Coronary artery (tissue), 2 donors: ENCODE results near the gene MCOLN2.

Source experiments
- DNase-seq: peaks from one replicate; pipeline ENCODE4 v3.0.0-alpha.2; 2017; ENCODE audit warnings: low spot score
- H3K27ac ChIP-seq, 2 donors: fragments of 200-600 bp; sonication (generic); one replicate each; pipeline ENCODE4 v1.5.1; 2016 to 2019
- H3K4me3 ChIP-seq: fragments of 200-600 bp; sonication (generic); 2 replicates; pipeline ENCODE4 v1.5.1; 2016; ENCODE audit warnings: mild to moderate bottlenecking, moderate library complexity
- TF ChIP-seq, protein P1 (sequence below): fragments of 200-600 bp; sonication (generic); IDR thresholded peaks from one replicate; pipeline ENCODE4 v1.5.1; 2019; ENCODE audit warnings: antibody characterized with exemption

Gene MCOLN2

DNA sequence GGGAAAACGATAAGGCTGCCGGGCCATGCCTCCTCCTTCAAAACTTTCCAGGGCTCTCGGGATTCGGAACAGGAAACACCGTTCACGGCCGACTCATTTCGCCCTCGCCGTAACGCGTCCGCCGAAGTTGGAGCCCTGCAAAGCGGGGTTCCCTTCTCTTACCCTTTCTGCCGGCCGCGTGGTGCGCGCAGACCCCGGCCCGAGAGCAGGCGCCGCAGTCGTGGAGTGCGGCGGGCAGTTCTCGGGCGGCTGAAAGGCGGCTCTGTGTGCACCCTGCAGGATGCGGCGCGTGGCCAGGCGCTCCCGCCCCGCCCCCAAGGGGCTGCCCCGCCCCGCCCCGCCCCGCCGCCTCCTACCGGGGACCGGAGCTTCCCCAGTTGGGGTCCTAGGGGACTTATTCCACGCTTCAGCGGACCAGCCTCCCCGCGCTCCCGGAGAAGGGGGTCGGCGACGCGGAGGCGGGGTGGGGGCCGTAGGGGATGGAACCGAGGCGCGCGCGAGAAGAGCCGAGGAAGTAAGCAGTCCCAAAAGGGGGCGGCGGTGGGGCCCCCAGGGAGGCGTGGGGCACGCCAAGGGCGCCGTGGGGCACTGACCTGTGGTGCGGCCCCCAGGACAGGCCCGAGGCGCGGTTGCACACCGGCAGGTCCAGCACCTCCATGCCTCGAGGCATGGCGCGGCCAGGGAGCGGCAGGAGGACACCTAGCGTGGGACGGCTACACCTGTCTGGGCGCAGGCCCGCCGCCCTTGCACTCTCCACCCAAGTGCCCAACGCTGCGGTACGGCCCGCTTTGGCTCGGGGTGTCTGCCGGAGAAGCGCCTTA is at the start of gene MCOLN2:
MCOLN2 (minus strand) TSS at position 268 of the 821 bp plus-strand sequence; CDS start at position 27, 241 bp downstream.
- TF ChIP-seq, protein P1, sequence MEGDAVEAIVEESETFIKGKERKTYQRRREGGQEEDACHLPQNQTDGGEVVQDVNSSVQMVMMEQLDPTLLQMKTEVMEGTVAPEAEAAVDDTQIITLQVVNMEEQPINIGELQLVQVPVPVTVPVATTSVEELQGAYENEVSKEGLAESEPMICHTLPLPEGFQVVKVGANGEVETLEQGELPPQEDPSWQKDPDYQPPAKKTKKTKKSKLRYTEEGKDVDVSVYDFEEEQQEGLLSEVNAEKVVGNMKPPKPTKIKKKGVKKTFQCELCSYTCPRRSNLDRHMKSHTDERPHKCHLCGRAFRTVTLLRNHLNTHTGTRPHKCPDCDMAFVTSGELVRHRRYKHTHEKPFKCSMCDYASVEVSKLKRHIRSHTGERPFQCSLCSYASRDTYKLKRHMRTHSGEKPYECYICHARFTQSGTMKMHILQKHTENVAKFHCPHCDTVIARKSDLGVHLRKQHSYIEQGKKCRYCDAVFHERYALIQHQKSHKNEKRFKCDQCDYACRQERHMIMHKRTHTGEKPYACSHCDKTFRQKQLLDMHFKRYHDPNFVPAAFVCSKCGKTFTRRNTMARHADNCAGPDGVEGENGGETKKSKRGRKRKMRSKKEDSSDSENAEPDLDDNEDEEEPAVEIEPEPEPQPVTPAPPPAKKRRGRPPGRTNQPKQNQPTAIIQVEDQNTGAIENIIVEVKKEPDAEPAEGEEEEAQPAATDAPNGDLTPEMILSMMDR: no peak
- DNase-seq: no peak

DNA sequence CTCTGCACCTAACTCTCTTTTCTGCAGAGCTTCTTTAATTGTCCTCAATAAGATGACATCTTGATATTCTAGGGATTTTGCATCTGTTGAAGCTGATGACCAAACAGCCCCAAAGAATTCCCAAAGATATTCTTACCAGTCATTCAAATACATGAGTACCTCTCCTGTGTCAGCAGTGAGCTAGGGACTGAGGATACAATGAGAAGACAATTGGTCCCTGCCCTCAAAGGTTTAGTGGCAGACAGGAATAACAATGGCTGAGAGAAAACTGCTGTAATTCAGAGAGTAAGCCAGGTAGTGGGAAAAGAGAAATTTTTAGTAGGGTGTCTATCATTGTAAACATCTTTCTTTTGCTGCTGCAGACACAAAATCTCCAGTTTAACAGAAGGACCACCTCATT is 45.5 kb upstream of the MCOLN2 start:
- no peak overlapping the region for H3K4me3 ChIP-seq
- H3K27ac ChIP-seq: no peak overlapping the region
- TF ChIP-seq, protein P1: no peak
- DNase-seq: no peak

More for the DNA sequence above, at the start of gene MCOLN2:
- H3K4me3 ChIP-seq: peak within 1 kb of the TSS; percentile 72
- no peak within 1 kb of the TSS for H3K27ac ChIP-seq

DNA sequence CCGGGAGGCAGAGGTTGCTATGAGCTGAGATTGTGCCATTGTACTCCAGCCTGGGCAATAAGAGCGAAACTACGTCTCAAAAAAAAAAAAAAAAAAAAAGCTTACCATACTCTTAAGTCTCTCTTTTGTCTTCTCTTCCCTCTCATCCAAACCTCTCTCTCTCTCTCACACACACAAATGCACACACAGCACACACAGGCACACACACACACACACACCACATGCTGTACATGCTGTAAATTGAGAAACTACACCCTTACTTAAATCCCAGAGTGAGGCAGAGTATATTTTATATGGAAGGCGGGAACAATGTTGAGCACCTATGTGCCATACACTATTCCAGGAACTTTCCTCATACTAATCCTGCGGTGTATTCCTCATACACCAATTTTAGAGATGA is 44.9 kb upstream of the MCOLN2 start:
- Histone ChIP-seq H3K27ac (no peak overlapping the region), H3K4me3 (no peak overlapping the region)
- TF ChIP-seq, protein P1: no peak
- DNase-seq: no peak

DNA sequence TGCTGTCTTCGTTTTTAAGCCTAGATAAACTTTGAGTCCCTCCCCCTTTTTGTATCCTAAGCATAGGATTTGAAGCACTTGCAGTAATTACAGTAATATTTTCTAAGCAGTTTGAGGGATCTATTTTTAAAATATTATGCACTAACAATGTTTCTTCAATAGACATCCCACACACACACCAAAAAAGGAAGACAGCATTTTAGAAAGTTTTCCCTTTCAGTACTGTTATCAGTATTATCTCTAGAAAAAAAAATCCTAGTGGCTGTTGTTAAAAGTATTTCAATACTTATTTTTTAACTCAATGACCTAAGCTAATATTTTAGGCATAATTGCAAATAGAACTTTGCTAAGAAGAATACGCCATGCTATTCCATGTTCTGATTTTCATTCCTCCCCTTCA is 36.3 kb upstream of the MCOLN2 start:
- no peak overlapping the region for H3K27ac ChIP-seq
- no peak overlapping the region for H3K4me3 ChIP-seq
- no peak for DNase-seq
- TF ChIP-seq, protein P1: no peak

DNA sequence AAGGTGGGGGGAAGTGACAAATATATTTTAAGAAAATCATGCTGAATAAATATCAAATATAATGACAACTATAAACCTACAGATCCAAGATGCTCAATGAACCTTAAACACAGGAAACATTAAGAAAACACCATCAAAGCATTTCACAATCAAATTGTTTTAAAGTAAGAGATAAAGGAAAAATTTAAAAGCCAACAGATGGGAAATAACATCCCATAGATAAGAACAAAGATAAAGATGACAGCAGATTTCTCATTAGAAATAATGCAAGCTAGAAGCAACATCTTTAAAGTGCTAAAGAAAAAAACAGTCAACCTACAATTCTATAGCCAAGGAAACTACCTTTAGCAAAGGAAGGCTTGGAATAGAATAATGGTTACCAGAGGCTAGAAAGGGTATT is 33.6 kb upstream of the MCOLN2 start:
- DNase-seq: no peak
- TF ChIP-seq, protein P1: no peak
- H3K4me3 ChIP-seq: no peak overlapping the region
- no peak overlapping the region for H3K27ac ChIP-seq

DNA sequence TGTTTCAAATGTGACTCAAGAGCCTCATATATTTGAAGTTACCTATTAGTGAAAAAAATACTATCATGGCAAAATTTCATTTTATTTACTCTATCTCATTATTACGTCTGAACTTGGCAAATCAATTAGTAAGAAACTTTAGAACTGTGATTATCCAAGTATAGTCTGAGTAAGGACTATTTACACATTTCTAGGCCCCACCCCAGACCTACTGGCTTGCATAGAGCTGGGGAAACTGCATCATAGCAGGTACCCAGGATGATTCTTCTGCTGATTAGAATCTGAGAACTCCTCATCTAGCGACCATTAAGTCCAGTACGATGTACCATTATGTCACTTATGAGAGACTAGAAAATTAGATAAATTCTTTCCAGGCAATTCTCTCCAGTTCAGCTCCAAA is 31.2 kb upstream of the MCOLN2 start:
- Histone ChIP-seq H3K4me3 (no peak overlapping the region), H3K27ac (no peak overlapping the region)
- no peak for DNase-seq
- TF ChIP-seq, protein P1: no peak
